ENCODE measurements around the gene KLK5.

DNA sequence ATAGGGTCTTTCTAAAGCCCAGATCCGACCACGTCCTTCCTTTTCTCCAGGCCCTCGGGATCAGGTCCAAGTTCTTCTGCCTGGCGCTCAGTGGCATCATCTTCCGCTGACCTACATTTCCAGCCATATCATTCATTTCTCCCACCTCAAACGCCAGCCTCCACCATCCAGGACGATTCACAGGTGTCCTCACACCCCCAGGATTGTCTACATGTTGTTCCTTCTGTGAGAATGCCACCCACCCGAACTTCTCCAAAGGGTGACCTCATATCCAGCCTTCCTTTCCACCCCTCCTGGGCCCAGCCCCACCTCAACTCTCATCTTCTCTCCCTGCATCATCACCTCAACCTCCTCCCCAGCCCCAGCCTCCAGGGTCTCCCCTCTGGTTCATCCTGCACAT is 4.7 kb upstream of the KLK5 start:
- TF ChIP-seq NR3C1 (IDR thresholded peaks at IDR 0.05), result no peak
- TF ChIP-seq, protein P1, sequence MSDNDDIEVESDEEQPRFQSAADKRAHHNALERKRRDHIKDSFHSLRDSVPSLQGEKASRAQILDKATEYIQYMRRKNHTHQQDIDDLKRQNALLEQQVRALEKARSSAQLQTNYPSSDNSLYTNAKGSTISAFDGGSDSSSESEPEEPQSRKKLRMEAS (IDR thresholded peaks at IDR 0.05), result no peak
- TF ChIP-seq MAFK (IDR thresholded peaks at IDR 0.05; ENCODE audit: partially characterized antibody), result no peak
- no peak for TF ChIP-seq POLR2A (IDR thresholded peaks at IDR 0.05; ENCODE audit: low read length)
- TF ChIP-seq, protein P2, sequence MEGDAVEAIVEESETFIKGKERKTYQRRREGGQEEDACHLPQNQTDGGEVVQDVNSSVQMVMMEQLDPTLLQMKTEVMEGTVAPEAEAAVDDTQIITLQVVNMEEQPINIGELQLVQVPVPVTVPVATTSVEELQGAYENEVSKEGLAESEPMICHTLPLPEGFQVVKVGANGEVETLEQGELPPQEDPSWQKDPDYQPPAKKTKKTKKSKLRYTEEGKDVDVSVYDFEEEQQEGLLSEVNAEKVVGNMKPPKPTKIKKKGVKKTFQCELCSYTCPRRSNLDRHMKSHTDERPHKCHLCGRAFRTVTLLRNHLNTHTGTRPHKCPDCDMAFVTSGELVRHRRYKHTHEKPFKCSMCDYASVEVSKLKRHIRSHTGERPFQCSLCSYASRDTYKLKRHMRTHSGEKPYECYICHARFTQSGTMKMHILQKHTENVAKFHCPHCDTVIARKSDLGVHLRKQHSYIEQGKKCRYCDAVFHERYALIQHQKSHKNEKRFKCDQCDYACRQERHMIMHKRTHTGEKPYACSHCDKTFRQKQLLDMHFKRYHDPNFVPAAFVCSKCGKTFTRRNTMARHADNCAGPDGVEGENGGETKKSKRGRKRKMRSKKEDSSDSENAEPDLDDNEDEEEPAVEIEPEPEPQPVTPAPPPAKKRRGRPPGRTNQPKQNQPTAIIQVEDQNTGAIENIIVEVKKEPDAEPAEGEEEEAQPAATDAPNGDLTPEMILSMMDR (IDR thresholded peaks at IDR 0.05), result no peak
- TF ChIP-seq RNF2 (IDR thresholded peaks at IDR 0.05; ENCODE audit: borderline replicate concordance, low read depth), result no peak
- TF ChIP-seq SREBF2 (IDR thresholded peaks at IDR 0.05), result no peak
- no peak for TF ChIP-seq ZSCAN20 (CRISPR knock-in tag; IDR thresholded peaks at IDR 0.05)
- TF ChIP-seq, protein P3, sequence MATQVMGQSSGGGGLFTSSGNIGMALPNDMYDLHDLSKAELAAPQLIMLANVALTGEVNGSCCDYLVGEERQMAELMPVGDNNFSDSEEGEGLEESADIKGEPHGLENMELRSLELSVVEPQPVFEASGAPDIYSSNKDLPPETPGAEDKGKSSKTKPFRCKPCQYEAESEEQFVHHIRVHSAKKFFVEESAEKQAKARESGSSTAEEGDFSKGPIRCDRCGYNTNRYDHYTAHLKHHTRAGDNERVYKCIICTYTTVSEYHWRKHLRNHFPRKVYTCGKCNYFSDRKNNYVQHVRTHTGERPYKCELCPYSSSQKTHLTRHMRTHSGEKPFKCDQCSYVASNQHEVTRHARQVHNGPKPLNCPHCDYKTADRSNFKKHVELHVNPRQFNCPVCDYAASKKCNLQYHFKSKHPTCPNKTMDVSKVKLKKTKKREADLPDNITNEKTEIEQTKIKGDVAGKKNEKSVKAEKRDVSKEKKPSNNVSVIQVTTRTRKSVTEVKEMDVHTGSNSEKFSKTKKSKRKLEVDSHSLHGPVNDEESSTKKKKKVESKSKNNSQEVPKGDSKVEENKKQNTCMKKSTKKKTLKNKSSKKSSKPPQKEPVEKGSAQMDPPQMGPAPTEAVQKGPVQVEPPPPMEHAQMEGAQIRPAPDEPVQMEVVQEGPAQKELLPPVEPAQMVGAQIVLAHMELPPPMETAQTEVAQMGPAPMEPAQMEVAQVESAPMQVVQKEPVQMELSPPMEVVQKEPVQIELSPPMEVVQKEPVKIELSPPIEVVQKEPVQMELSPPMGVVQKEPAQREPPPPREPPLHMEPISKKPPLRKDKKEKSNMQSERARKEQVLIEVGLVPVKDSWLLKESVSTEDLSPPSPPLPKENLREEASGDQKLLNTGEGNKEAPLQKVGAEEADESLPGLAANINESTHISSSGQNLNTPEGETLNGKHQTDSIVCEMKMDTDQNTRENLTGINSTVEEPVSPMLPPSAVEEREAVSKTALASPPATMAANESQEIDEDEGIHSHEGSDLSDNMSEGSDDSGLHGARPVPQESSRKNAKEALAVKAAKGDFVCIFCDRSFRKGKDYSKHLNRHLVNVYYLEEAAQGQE (IDR thresholded peaks at IDR 0.05), result no peak
- TF ChIP-seq RARB (CRISPR knock-in tag; IDR thresholded peaks at IDR 0.05), result no peak
- TF ChIP-seq RCOR1 (IDR thresholded peaks at IDR 0.05; ENCODE audit: low read depth, low read length), result no peak
- TF ChIP-seq ELK1 (IDR thresholded peaks at IDR 0.05; ENCODE audit: low read depth, low read length), result no peak
- no peak for TF ChIP-seq EP300 (IDR thresholded peaks at IDR 0.05)
- TF ChIP-seq HOXA7 (CRISPR knock-in tag; IDR thresholded peaks at IDR 0.05), result no peak
